ENCODE data around the gene NEK10. TPM values are rescaled to one million over a fixed set of nuclear protein-coding genes. Genes with fewer than 3 reads are reported as not detected.
"Not testable (repeated sequence)": the region's sequence is repeated elsewhere in the genome, so short reads cannot be mapped to it uniquely, and the experiment has no call there.

Gene NEK10
- total RNA-seq, 1 donor from 2014 or later, result 9.4 TPM

- ATAC-seq, result no peak
- Histone ChIP-seq H3K9me3 (no peaks in the 10 kb centered on the region), H3K4me3 (no peak overlapping the region), H3K27ac (no peak overlapping the region), H3K4me1 (no peaks in the 10 kb centered on the region), H3K27me3 (ENCODE audit: low read depth) (no peaks in the 10 kb centered on the region), H3K36me3 (no peaks in the 10 kb centered on the region)
- no peak for DNase-seq
- intact Hi-C loops (cut with DNase I), result no loop called here
- TF ChIP-seq CTCF (IDR thresholded peaks at IDR 0.05), result no peak
Observed at GRCh38 chr3:27289769-27290413, 79.3 kb downstream of the NEK10 start.

GRCh38 chr3:27287052-27287451 is 82.1 kb downstream of the NEK10 start:
- DNase-seq (no peak), ATAC-seq (no peak)
- Histone ChIP-seq H3K36me3 (no peaks in the 10 kb centered on the region), H3K9me3 (no peaks in the 10 kb centered on the region), H3K4me3 (no peak overlapping the region), H3K4me1 (no peaks in the 10 kb centered on the region), H3K27ac (no peak overlapping the region), H3K27me3 (ENCODE audit: low read depth) (no peaks in the 10 kb centered on the region)
- intact Hi-C loops (cut with DNase I), result no loop called here
- no peak for TF ChIP-seq CTCF (IDR thresholded peaks at IDR 0.05)

- DNase-seq; H3K4me3 ChIP-seq; intact Hi-C loops (cut with DNase I); ATAC-seq; H3K9me3 ChIP-seq; H3K27me3 ChIP-seq (ENCODE audit: low read depth); H3K27ac ChIP-seq; H3K4me1 ChIP-seq; H3K36me3 ChIP-seq: not testable (repeated sequence)
Observed at GRCh38 chr3:27286467-27286866, 82.7 kb downstream of the NEK10 start.

- Histone ChIP-seq H3K4me3 (no peak overlapping the region), H3K27ac (no peak overlapping the region), H3K36me3 (no peaks in the 10 kb centered on the region), H3K27me3 (ENCODE audit: low read depth) (no peaks in the 10 kb centered on the region), H3K9me3 (no peaks in the 10 kb centered on the region), H3K4me1 (no peaks in the 10 kb centered on the region)
- no peak for ATAC-seq
- DNase-seq, result no peak
- no peak for TF ChIP-seq CTCF (IDR thresholded peaks at IDR 0.05)
- intact Hi-C loops (cut with DNase I), result no loop called here
Observed at GRCh38 chr3:27285668-27286067, 83.5 kb downstream of the NEK10 start.

GRCh38 chr3:27281671-27282150 is 87.5 kb downstream of the NEK10 start:
- no peak overlapping the region for H3K27ac ChIP-seq
- no peak for TF ChIP-seq CTCF (IDR thresholded peaks at IDR 0.05)
- ATAC-seq (no peak), DNase-seq (no peak)
- no peak overlapping the region for H3K4me3 ChIP-seq
- H3K4me1 ChIP-seq, result no peaks in the 10 kb centered on the region
- H3K9me3 ChIP-seq, result no peaks in the 10 kb centered on the region
- intact Hi-C loops (cut with DNase I), result no loop called here
- no peaks in the 10 kb centered on the region for H3K27me3 ChIP-seq (ENCODE audit: low read depth)
- no peaks in the 10 kb centered on the region for H3K36me3 ChIP-seq

- intact Hi-C loops (cut with DNase I), result no loop called here
- Histone ChIP-seq H3K27ac (no peak overlapping the region), H3K4me1 (no peaks in the 10 kb centered on the region), H3K27me3 (ENCODE audit: low read depth) (no peaks in the 10 kb centered on the region), H3K36me3 (no peaks in the 10 kb centered on the region), H3K9me3 (no peaks in the 10 kb centered on the region), H3K4me3 (no peak overlapping the region)
- peak; percentile 33 for TF ChIP-seq CTCF (IDR thresholded peaks at IDR 0.05)
- no peak for DNase-seq
- ATAC-seq, result no peak
Observed at GRCh38 chr3:27279123-27279522, 90.1 kb downstream of the NEK10 start.

All from lower lobe of right lung (tissue), 2 donors.